Heart right ventricle (tissue), 16 donors: Measurements from ENCODE around the gene HEPACAM2. TPM values are rescaled to one million over a fixed set of nuclear protein-coding genes. Genes with fewer than 3 reads are reported as not detected.

Source experiments
- ATAC-seq, 8 donors: fragments of 200-7000 bp; cut with Tn5 transposase; one replicate each; pipeline ENCODE4 v1.9.1; 2020; ENCODE audit warnings: mild to moderate bottlenecking in 8 of 8, moderate library complexity in 8 of 8, moderate number of reproducible peaks in 1 of 8
- DNase-seq, 2 donors: peaks; one replicate each; pipeline ENCODE4 v3.0.0-alpha.2; 2020
- H3K27ac ChIP-seq, 10 donors: fragments of 200-600 bp; sonication (generic) in 2 of 10; one replicate each; pipeline versions ENCODE4 v1.5.0 to v1.8.0; 2020 to 2022; ENCODE audit warnings: mild to moderate bottlenecking in 3 of 10
- H3K27me3 ChIP-seq, 7 donors: fragments of 200-600 bp; one replicate each; pipeline ENCODE4 v1.8.0; 2021 to 2022; ENCODE audit warnings: mild to moderate bottlenecking in 2 of 7
- H3K36me3 ChIP-seq, 9 donors: fragments of 200-600 bp; sonication (generic) in 1 of 9; one replicate each; pipeline versions ENCODE4 v1.5.0 to v1.8.0; 2020 to 2022; ENCODE audit warnings: mild to moderate bottlenecking in 2 of 9
- H3K4me1 ChIP-seq, 9 donors: fragments of 200-600 bp; sonication (generic) in 1 of 9; one replicate each; pipeline versions ENCODE4 v1.5.0 to v1.8.0; 2020 to 2022; ENCODE audit warnings: mild to moderate bottlenecking in 4 of 9
- H3K4me3 ChIP-seq, 10 donors: fragments of 200-600 bp; sonication (generic) in 2 of 10; one replicate each; pipeline versions ENCODE4 v1.5.0 to v1.8.0; 2020 to 2022; ENCODE audit warnings: mild to moderate bottlenecking in 7 of 10, moderate library complexity in 2 of 10
- H3K9me3 ChIP-seq, 11 donors: fragments of 200-600 bp in 10 of 11; sonication (generic) in 2 of 11; one replicate each; pipeline versions ENCODE4 v1.5.0 to v1.8.0; 2013 to 2022; ENCODE audit warnings: mild to moderate bottlenecking in 2 of 11, control low read depth in 1 of 11, moderate library complexity in 1 of 11
- CTCF ChIP-seq, 9 donors: fragments of 200-600 bp; sonication (generic) in 2 of 9; IDR thresholded peaks; one replicate each; pipeline versions ENCODE4 v1.5.0 to v1.8.0; 2021 to 2022; ENCODE audit warnings: antibody characterized with exemption in 9 of 9, mild to moderate bottlenecking in 5 of 9, moderate library complexity in 1 of 9
- WGBS, 2 donors: extraction: QIAGEN DNeasy Blood & Tissue Kit; methylation state at CpG; one replicate each; pipeline ENCODE4 v1.1.7; 2013; ENCODE audit warnings: inconsistent platforms in 1 of 2; 5-methylcytosine and 5-hydroxymethylcytosine counted together
- intact Hi-C, 10 donors: fragments of 100-400 bp; cut with DNase I; formaldehyde crosslinking; loops; one replicate each; pipeline versions ENCODE4 v1.11.1 to v1.14.2; 2022
- polyA plus RNA-seq, 2 donors: library from polyadenylated mRNA; stranded (reverse); fragments of 200-250 nt; gene quantifications; one replicate each; pipeline ENCODE4 v1.2.3, GENCODE V29; 2013
- total RNA-seq, 10 donors: library from RNA; stranded (reverse); fragmentation: NEBNext Ultra II Directional in 3 of 10; extraction: Animal tissue kit (Norgen Biotek cat#: 25700) in 3 of 10; gene quantifications; one replicate each; pipeline versions ENCODE4 v1.2.1 to v1.2.4, GENCODE V29; 2021 to 2023
- donor health status: Arrhythmogenic right ventricular cardiomyopathy.
- donor health status: ischemic (EF 13 %, LVEDD 7.1; RV severe dilation, severe dysfunction).
- donor health status: healthy with polysubstance abuse.
- donor health status: DM: no; HTN: yes; CAD: no.
- donor health status: DM: no; HTN: no; CAD: no.
- donor health status: ischemic (EF 25% LVEDD 6.9; RV normal size, moderate dysfunction).
- donor health status: ischemic (EF 25% LVEDD 5.7; RV mildly dilated, moderate dysfunction).
- donor health status: healthy.
- donor health status: DM: yes; HTN: yes; CAD: no.
- donor health status: Ischemic cardiomyopathy.
- donor health status: ischemic (EF 35%, LVEDD 5.7; RV mildly dilated, moderate dysfunction).
- donor health status: nonischemic (EF 11% LVEDD 7.7; RV severe dilation, severe dysfunction).
- donor health status: DM: yes; HTN: yes; CAD: no.
- donor health status: PGD.
- donor health status: ischemic (EF 29% LVEDD 5.4; RV normal size, mild dysfunction).
- donor health status: nonischemic (EF 23%, LVEDD 6.1; RV moderate dilation, normal function).

The HEPACAM2 gene
- total and polyA plus RNA-seq, 12 donors: 0.19 to 0.24 TPM; not detected in 10

DNA sequence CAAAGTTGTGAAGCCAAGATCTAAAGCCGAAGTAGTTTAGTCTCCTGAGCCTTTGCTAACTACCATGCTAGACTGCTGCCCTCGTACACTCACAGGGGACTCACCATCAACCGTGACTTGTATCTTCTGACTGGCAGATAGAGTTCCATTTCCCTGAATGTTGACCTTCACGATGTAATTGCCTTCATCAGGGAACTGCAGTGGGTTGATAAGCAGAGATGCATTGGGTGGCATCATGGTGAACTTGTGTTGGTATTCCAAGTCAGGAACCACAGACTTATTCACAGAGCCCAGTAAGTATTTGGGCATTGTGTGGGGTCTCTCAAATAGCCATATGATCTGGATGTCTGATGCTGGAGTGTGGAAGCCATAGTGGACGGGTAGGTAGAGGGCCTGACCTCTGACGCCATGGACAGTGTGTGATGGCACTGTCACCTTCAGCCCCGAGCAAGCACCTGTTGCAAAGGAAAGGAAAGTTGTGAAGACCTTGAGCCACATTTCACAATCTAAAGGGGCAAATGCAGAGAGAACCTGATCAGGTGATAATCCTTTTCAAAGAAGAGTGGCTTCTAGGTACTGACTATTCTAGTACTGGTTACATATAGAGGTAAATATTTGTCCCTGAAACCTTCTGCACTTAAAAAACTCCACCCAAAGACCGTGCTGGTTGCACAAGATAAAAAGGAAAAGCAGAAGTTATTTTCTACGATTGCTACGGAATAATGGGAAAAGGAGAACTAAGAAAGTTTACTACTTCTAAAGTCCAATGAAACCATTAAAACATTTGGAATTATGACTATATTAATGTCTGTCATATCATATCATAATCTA lies 7.1 kb downstream of the HEPACAM2 start:
- no peak for TF ChIP-seq CTCF (IDR thresholded peaks at IDR 0.05)
- H3K4me1 ChIP-seq: no peaks in the 10 kb centered on the region
- ATAC-seq (no peak), DNase-seq (no peak)
- no peaks in the 10 kb centered on the region for H3K9me3 ChIP-seq
- no peak overlapping the region for H3K4me3 ChIP-seq
- H3K36me3 ChIP-seq: no peaks in the 10 kb centered on the region
- WGBS, 2 donors: 77 to 79% methylated on average over 10 of the region's 10 CpGs
- peaks cover 0 to 18% (median 0%) of the 10 kb centered on the region in 7 donors for H3K27me3 ChIP-seq
- no peak overlapping the region for H3K27ac ChIP-seq
- intact Hi-C loops: no loop called here

DNA sequence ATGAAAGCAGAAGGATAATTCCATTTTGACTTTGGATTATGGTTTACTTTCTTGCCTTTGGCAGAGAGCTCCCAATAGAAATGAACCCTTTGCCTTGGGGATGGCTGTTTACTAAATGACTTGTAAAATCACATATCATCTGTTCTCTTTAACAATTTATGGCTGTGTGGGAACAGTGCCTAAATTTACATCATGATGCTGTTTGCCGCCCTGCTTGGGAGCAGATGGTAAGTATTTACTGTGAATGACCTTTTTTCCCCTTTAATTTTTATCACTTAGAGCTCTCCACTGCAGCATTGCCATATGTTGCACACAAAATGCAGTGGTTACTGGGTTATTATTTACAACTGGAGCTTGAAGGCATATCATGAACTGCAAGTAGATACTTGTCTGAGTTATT lies 13.4 kb downstream of the HEPACAM2 start:
- intact Hi-C loops: no loop called here
- Histone ChIP-seq H3K27ac (no peak overlapping the region), H3K27me3 (peaks cover 0 to 30% (median 0%) of the 10 kb centered on the region in 7 donors), H3K9me3 (no peaks in the 10 kb centered on the region), H3K4me1 (no peaks in the 10 kb centered on the region), H3K36me3 (no peaks in the 10 kb centered on the region), H3K4me3 (no peak overlapping the region)
- ATAC-seq: no peak
- DNase-seq: no peak
- 50 to 52% methylated on average over 1 of the region's 1 CpG for WGBS, 2 donors
- TF ChIP-seq CTCF (IDR thresholded peaks at IDR 0.05): no peak

GRCh38 chr7:93211228-93211818 lies 14.9 kb downstream of the HEPACAM2 start:
- DNase-seq: no peak
- Histone ChIP-seq H3K27ac (no peak overlapping the region), H3K4me3 (no peak overlapping the region), H3K9me3 (no peaks in the 10 kb centered on the region), H3K36me3 (no peaks in the 10 kb centered on the region), H3K27me3 (peaks cover 0 to 30% (median 0%) of the 10 kb centered on the region in 7 donors), H3K4me1 (no peaks in the 10 kb centered on the region)
- 71 to 75% methylated on average over 5 of the region's 5 CpGs for WGBS, 2 donors
- ATAC-seq: no peak
- TF ChIP-seq CTCF (IDR thresholded peaks at IDR 0.05): no peak
- intact Hi-C loops: no loop called here

DNA sequence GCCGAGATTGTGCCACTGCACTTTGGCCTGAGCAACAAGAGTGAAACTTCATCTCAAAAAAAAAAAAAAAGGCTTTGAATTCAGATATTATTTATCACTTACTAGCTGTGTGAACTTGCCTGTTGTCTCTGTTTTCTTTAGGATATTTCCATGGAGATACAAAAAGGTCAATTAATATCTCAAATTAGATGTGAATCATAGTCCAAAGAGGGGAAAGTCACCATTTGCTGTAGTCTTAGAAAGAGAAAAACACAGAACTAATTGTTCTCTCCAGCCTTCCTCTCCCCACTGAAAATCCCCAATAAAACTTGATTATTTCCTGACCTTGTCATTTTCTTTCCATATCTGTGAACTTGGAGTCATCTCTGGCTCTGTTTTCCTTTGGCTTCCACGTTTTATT lies 21.2 kb downstream of the HEPACAM2 start:
- DNase-seq: no peak
- H3K4me3 ChIP-seq: no peak overlapping the region
- no peak for ATAC-seq
- intact Hi-C loops: no loop called here
- WGBS, 2 donors: 59 to 62% methylated on average over 2 of the region's 2 CpGs
- peaks cover 0 to 3% (median 0%) of the 10 kb centered on the region in 9 donors for H3K4me1 ChIP-seq
- H3K27ac ChIP-seq: no peak overlapping the region
- peaks cover 0 to 20% (median 0%) of the 10 kb centered on the region in 7 donors for H3K27me3 ChIP-seq
- H3K9me3 ChIP-seq: no peaks in the 10 kb centered on the region
- H3K36me3 ChIP-seq: no peaks in the 10 kb centered on the region
- no peak for TF ChIP-seq CTCF (IDR thresholded peaks at IDR 0.05)
